GM23338 (cell line): ENCODE measurements around the gene ERVK3-1. TPM values are rescaled to one million over a fixed set of nuclear protein-coding genes. Genes with fewer than 3 reads are reported as not detected.

Experiments used
- ATAC-seq: fragments of 200-7000 bp; cut with Tn5 transposase; 3 replicates; pipeline ENCODE4 v1.9.1; 2020
- DNase-seq: peaks from one replicate; pipeline ENCODE4 v3.0.0-alpha.2; 2015; ENCODE audit warnings: low spot score
- H2AFZ ChIP-seq: fragments of 200-600 bp; sonication (generic); 2 replicates; pipeline ENCODE4 v1.8.0; 2016; ENCODE audit warnings: antibody characterized with exemption, mild to moderate bottlenecking, moderate library complexity
- H3F3A ChIP-seq: fragments of 200-600 bp; sonication (generic); replicated peaks from 2 replicates; pipeline ENCODE4 v1.8.0; 2017; ENCODE audit warnings: antibody characterized with exemption, mixed run types, low read depth
- H3K27ac ChIP-seq: fragments of 200-600 bp; sonication (generic); 2 replicates; pipeline ENCODE4 v1.6.1; 2016; ENCODE audit warnings: low read depth
- H3K27me3 ChIP-seq: fragments of 200-600 bp; sonication (generic); 2 replicates; pipeline ENCODE4 v1.8.0; 2016; ENCODE audit warnings: mild to moderate bottlenecking, mixed run types, moderate library complexity; ENCODE audit not compliant: insufficient read depth
- H3K36me3 ChIP-seq: fragments of 200-600 bp; sonication (generic); 2 replicates; pipeline ENCODE4 v1.8.0; 2016; ENCODE audit warnings: mild to moderate bottlenecking; ENCODE audit not compliant: insufficient read depth
- H3K4me1 ChIP-seq: fragments of 200-600 bp; sonication (generic); 2 replicates; pipeline ENCODE4 v1.8.0; 2016; ENCODE audit warnings: mild to moderate bottlenecking, moderate library complexity; ENCODE audit not compliant: insufficient read depth
- H3K4me2 ChIP-seq: fragments of 200-600 bp; sonication (generic); 2 replicates; pipeline ENCODE4 v1.7.1; 2017; ENCODE audit warnings: mixed run types
- H3K4me3 ChIP-seq: fragments of 200-600 bp; sonication (generic); 2 replicates; pipeline ENCODE4 v1.6.1; 2016; ENCODE audit warnings: mixed run types
- H3K79me2 ChIP-seq: fragments of 200-600 bp; sonication (generic); replicated peaks from 2 replicates; pipeline ENCODE4 v1.8.0; 2017; ENCODE audit warnings: mild to moderate bottlenecking; ENCODE audit not compliant: insufficient read depth
- H3K9me2 ChIP-seq: fragments of 200-600 bp; sonication (generic); 2 replicates; pipeline ENCODE4 v1.8.0; 2017; ENCODE audit not compliant: insufficient read depth
- H4K20me1 ChIP-seq: fragments of 200-600 bp; sonication (generic); replicated peaks from 2 replicates; pipeline ENCODE4 v1.8.0; 2017; ENCODE audit warnings: mild to moderate bottlenecking; ENCODE audit not compliant: insufficient read depth
- H3K27ac Mint-ChIP-seq: 2 replicates; pipeline ENCODE4 v1.8.0; 2020; ENCODE audit warnings: inconsistent platforms, mild to moderate bottlenecking, moderate library complexity, mixed read lengths
- H3K27me3 Mint-ChIP-seq: 3 replicates; pipeline ENCODE4 v1.8.0; 2022; ENCODE audit warnings: low read depth, mild to moderate bottlenecking, moderate library complexity, mixed read lengths, inconsistent platforms; ENCODE audit not compliant: insufficient read depth, poor library complexity
- H3K36me3 Mint-ChIP-seq: 3 replicates; pipeline ENCODE4 v1.8.0; 2021; ENCODE audit warnings: low read depth, mild to moderate bottlenecking, inconsistent platforms, moderate library complexity, mixed read lengths
- H3K4me1 Mint-ChIP-seq: 3 replicates; pipeline ENCODE4 v1.8.0; 2020; ENCODE audit warnings: mild to moderate bottlenecking, inconsistent platforms, mixed read lengths
- H3K4me3 Mint-ChIP-seq: 3 replicates; pipeline ENCODE4 v1.8.0; 2021; ENCODE audit warnings: moderate library complexity, mild to moderate bottlenecking, inconsistent platforms, mixed read lengths
- H3K9me3 Mint-ChIP-seq: 3 replicates; pipeline ENCODE4 v1.8.0; 2020; ENCODE audit warnings: moderate library complexity, mild to moderate bottlenecking, inconsistent platforms, mixed read lengths
- CTCF ChIP-seq, 2 experiments: fragments of 200-600 bp in 1 of 2; sonication (generic) in 1 of 2; conservative IDR thresholded peaks; 2 replicates each; pipeline versions ENCODE4 v1.5.1 to v1.6.1; 2016 to 2017; ENCODE audit warnings: antibody characterized with exemption in 2 of 2, low read depth in 2 of 2, mild to moderate bottlenecking in 2 of 2, moderate library complexity in 1 of 2
- REST ChIP-seq: IDR thresholded peaks from one replicate; pipeline ENCODE4 v1.6.1; 2018; ENCODE audit warnings: antibody characterized with exemption; ENCODE audit not compliant: unreplicated experiment
- STAT1 ChIP-seq: IDR thresholded peaks from one replicate; pipeline ENCODE4 v1.6.1; 2016; ENCODE audit warnings: antibody characterized with exemption; ENCODE audit not compliant: unreplicated experiment
- ZNF462 ChIP-seq: fragments of 250-450 bp; sonication (Bioruptor Pico); IDR thresholded peaks from 2 replicates; pipeline ENCODE4 v1.5.0; 2020; ENCODE audit warnings: mild to moderate bottlenecking, moderate library complexity
- polyA plus RNA-seq: library from polyadenylated mRNA; unstranded; fragments of >200 nt; fragmentation: Nextera tagmentation; extraction: Ambion mirVana; gene quantifications from 2 replicates; pipeline ENCODE4 v1.2.1, GENCODE V29; 2016
- total RNA-seq: library from RNA; depleted of rRNA; stranded (reverse); fragments of >200 nt; shearing (Covaris generic); gene quantifications from 2 replicates; pipeline ENCODE4 v1.2.3, GENCODE V29; 2014

ERVK3-1 gene
- total and polyA plus RNA-seq, 2 experiments from 2014 or later: 34.4 to 66.2 TPM

GRCh38 chr19:58351990-58352755 lies 47.0 kb downstream of the ERVK3-1 start (continued):
- TF ChIP-seq ZNF462 (CRISPR knock-in tag): no peak

GRCh38 chr19:58352760-58353671 lies 47.8 kb downstream of the ERVK3-1 start, which contains the start of gene A1BG:
A1BG (minus strand) TSS chr19:58353492; CDS start chr19:58353437, 55 bp downstream.
- ATAC-seq (no peak), DNase-seq (no peak)
- H3K4me2 ChIP-seq: no peak within 1 kb of the TSS
- H4K20me1 ChIP-seq: no peaks in the 10 kb centered on the region; the same call in 1 of the 2 replicates
- H2AFZ ChIP-seq: no peak within 1 kb of the TSS
- H3K4me3 Mint-ChIP-seq: no peak within 1 kb of the TSS; the same call in 2 of the 3 replicates
- H3K36me3 Mint-ChIP-seq: no peaks in the 10 kb centered on the region; the same call in 2 of the 3 replicates
- H3K27me3 ChIP-seq: peaks cover 47% of the 10 kb centered on the region
- H3K36me3 ChIP-seq: no peaks in the 10 kb centered on the region
- no peak within 1 kb of the TSS for H3K4me3 ChIP-seq
- H3F3A ChIP-seq: peaks cover 10% of the 10 kb centered on the region
- no peak within 1 kb of the TSS for H3K27ac Mint-ChIP-seq
- H3K4me1 Mint-ChIP-seq: peaks cover 3% of the 10 kb centered on the region; the same call in 2 of the 3 replicates
- H3K79me2 ChIP-seq: no peaks in the 10 kb centered on the region
- no peaks in the 10 kb centered on the region; the same call in 1 of the 2 replicates for H3K4me1 ChIP-seq
- peaks cover 5% of the 10 kb centered on the region for H3K27me3 Mint-ChIP-seq
- no peaks in the 10 kb centered on the region for H3K9me3 Mint-ChIP-seq
- H3K9me2 ChIP-seq: no peaks in the 10 kb centered on the region
- no peak within 1 kb of the TSS for H3K27ac ChIP-seq
- TF ChIP-seq CTCF (conservative IDR thresholded peaks at IDR 0.05; ENCODE audit: low read depth in 2 of 2) (no peak), STAT1 (no peak), REST (no peak)
